ENCODE data around the gene CRB3. TPM values are rescaled to one million over a fixed set of nuclear protein-coding genes. Genes with fewer than 3 reads are reported as not detected.

CRB3 gene
- polyA plus RNA-seq, 3 donors, result not detected

- Mint-ChIP-seq H3K4me3 (no peak overlapping the region), H3K27me3 (ENCODE audit: low read depth in 3 of 3) (peaks cover 1 to 5% (median 5%) of the 10 kb centered on the region in 3 donors), H3K4me1 (no peaks in the 10 kb centered on the region), H3K27ac (no peak overlapping the region), H3K36me3 (no peaks in the 10 kb centered on the region), H3K9me3 (peaks cover 8 to 34% (median 30%) of the 10 kb centered on the region in 7 donors)
- Histone ChIP-seq H3K36me3 (replicated peaks in 1 of 2; ENCODE audit: control insufficient read depth in 1 of 2, insufficient read depth in 2 of 2, low read length in 2 of 2) (no peaks in the 10 kb centered on the region), H4K20me1 (ENCODE audit: insufficient read depth, low read length) (no peaks in the 10 kb centered on the region), H3K4me2 (replicated peaks; ENCODE audit: extremely low read depth, low read length, poor library complexity, severe bottlenecking) (no peak overlapping the region), H3K27ac (ENCODE audit: low read depth in 1 of 2, low read length in 2 of 2) (no peak overlapping the region), H3K79me2 (ENCODE audit: insufficient read depth, low read length) (no peaks in the 10 kb centered on the region), H2AFZ (ENCODE audit: insufficient read depth, low read depth, low read length, poor library complexity, severe bottlenecking) (no peak overlapping the region), H3K9ac (ENCODE audit: insufficient read depth, low read length, poor library complexity, severe bottlenecking) (no peak overlapping the region), H3K27me3 (ENCODE audit: control insufficient read depth in 2 of 2, insufficient read depth in 2 of 2, low read length in 2 of 2) (peaks cover 0 to 2% of the 10 kb centered on the region in 2 donors), H3K4me3 (replicated peaks in 1 of 3; ENCODE audit: low read depth in 2 of 3, low read length in 3 of 3) (no peak overlapping the region), H3K9me3 (replicated peaks in 1 of 2; ENCODE audit: control insufficient read depth in 1 of 2, insufficient read depth in 1 of 2, low read length in 2 of 2) (peaks cover 13 to 21% of the 10 kb centered on the region in 2 donors), H3K4me1 (ENCODE audit: control insufficient read depth in 1 of 2, insufficient read depth in 2 of 2, low read length in 2 of 2) (no peaks in the 10 kb centered on the region)
- WGBS (ENCODE audit: insufficient coverage), result 96% methylated on average over 19 of the region's 19 CpGs
- DNase-seq, result no peak
- TF ChIP-seq, protein P1, sequence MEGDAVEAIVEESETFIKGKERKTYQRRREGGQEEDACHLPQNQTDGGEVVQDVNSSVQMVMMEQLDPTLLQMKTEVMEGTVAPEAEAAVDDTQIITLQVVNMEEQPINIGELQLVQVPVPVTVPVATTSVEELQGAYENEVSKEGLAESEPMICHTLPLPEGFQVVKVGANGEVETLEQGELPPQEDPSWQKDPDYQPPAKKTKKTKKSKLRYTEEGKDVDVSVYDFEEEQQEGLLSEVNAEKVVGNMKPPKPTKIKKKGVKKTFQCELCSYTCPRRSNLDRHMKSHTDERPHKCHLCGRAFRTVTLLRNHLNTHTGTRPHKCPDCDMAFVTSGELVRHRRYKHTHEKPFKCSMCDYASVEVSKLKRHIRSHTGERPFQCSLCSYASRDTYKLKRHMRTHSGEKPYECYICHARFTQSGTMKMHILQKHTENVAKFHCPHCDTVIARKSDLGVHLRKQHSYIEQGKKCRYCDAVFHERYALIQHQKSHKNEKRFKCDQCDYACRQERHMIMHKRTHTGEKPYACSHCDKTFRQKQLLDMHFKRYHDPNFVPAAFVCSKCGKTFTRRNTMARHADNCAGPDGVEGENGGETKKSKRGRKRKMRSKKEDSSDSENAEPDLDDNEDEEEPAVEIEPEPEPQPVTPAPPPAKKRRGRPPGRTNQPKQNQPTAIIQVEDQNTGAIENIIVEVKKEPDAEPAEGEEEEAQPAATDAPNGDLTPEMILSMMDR (IDR thresholded peaks at IDR 0.05), result no peak
- intact Hi-C loops (cut with micrococcal nuclease), result no loop called here
These were observed 11.9 kb upstream of the CRB3 start for GRCh38 chr19:6452223-6452614.

DNA sequence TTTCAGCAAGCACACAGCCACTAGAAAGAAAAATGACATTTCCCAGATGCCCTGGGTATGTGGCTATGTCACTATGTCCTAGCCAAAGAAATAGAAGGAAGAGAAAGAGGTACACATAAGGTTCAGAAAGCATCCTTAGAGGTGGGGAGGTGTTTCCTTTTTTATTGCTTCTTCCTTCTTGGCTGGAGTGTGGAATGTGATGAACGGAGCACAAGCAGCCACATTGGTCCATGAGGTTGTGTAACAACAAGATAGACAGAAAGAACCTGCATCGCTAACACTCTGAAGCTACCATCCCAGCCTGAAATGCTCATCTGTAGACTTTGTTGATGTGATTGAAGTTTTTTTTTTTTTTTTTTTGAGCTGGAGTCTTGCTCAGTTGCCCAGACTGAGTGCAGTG is 11.2 kb upstream of the CRB3 start:
- Histone ChIP-seq H2AFZ (ENCODE audit: insufficient read depth, low read depth, low read length, poor library complexity, severe bottlenecking) (no peak overlapping the region), H4K20me1 (ENCODE audit: insufficient read depth, low read length) (no peaks in the 10 kb centered on the region), H3K79me2 (ENCODE audit: insufficient read depth, low read length) (no peaks in the 10 kb centered on the region), H3K36me3 (replicated peaks in 1 of 2; ENCODE audit: control insufficient read depth in 1 of 2, insufficient read depth in 2 of 2, low read length in 2 of 2) (no peaks in the 10 kb centered on the region), H3K4me2 (replicated peaks; ENCODE audit: extremely low read depth, low read length, poor library complexity, severe bottlenecking) (no peak overlapping the region), H3K9me3 (replicated peaks in 1 of 2; ENCODE audit: control insufficient read depth in 1 of 2, insufficient read depth in 1 of 2, low read length in 2 of 2) (peaks cover 13 to 21% of the 10 kb centered on the region in 2 donors), H3K27me3 (ENCODE audit: control insufficient read depth in 2 of 2, insufficient read depth in 2 of 2, low read length in 2 of 2) (peaks cover 0 to 2% of the 10 kb centered on the region in 2 donors), H3K9ac (ENCODE audit: insufficient read depth, low read length, poor library complexity, severe bottlenecking) (no peak overlapping the region), H3K4me1 (ENCODE audit: control insufficient read depth in 1 of 2, insufficient read depth in 2 of 2, low read length in 2 of 2) (no peaks in the 10 kb centered on the region), H3K27ac (ENCODE audit: low read depth in 1 of 2, low read length in 2 of 2) (no peak overlapping the region), H3K4me3 (replicated peaks in 1 of 3; ENCODE audit: low read depth in 2 of 3, low read length in 3 of 3) (no peak overlapping the region)
- no peaks in the 10 kb centered on the region for H3K4me1 Mint-ChIP-seq
- peaks cover 3 to 8% (median 4%) of the 10 kb centered on the region in 3 donors for H3K27me3 Mint-ChIP-seq (ENCODE audit: low read depth in 3 of 3)
- no CpG with 5 or more reads among the region's 2 CpGs for WGBS (ENCODE audit: insufficient coverage)
- H3K27ac Mint-ChIP-seq, result no peak overlapping the region
- H3K36me3 Mint-ChIP-seq, result no peaks in the 10 kb centered on the region
- intact Hi-C loops (cut with micrococcal nuclease), result no loop called here
- no peak overlapping the region for H3K4me3 Mint-ChIP-seq
- peaks cover 8 to 34% (median 30%) of the 10 kb centered on the region in 7 donors for H3K9me3 Mint-ChIP-seq
- no peak for DNase-seq
- TF ChIP-seq, protein P1 (IDR thresholded peaks at IDR 0.05), result no peak

Data from CD14-positive monocyte (primary cell).